ENCODE measurements around the gene RAB35. TPM values are rescaled to one million over a fixed set of nuclear protein-coding genes. Genes with fewer than 3 reads are reported as not detected.

The RAB35 gene
- total RNA-seq, 1 experiment from 2014 or later, result 57.1 TPM

DNA sequence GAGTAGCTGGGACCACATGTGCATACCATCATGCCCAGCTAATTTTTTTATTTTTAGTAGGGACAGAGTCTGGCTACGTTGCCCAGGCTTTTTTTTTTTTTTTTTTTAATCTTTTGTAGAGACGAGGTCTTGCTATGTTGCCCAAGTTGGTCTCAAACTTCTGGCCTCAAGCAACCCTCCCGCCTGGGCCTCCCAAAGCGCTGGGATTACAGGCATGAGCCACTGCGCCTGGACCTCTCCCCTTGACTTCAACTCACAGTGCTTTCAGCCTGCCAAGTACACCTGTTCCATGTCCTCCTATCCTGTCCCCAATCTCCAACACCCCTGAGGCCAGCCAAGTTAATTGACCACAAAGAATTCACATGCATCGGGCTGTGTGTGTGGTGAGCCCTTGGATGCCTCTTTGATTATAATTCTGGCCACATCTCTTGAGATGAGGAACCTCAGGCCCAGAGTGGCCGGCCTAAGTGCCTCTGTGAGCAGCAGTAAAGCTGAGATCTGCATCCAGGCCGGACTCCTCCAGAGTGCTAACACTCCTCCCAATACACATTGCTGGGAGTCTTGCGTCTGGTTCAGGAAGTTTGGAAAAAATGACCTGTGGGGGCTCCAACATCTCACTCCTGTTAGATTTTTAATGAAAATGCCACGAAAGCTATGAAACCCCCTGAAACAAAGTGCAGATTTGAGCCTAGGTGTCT is 6.8 kb downstream of the RAB35 start:
- no TSS peak for BruUV-seq (replicated peaks)
- POLR2A ChIA-PET, result no interaction called here
- Histone ChIP-seq H3K27ac (ENCODE audit: low read depth, low read length) (no peak overlapping the region), H3K36me3 (ENCODE audit: control insufficient read depth in 1 of 2, insufficient read depth in 2 of 2, low read length in 2 of 2) (peaks cover 4 to 12% of the 10 kb centered on the region in 2 experiments; a peak in 2 of 4 replicates), H3K4me3 (replicated peaks in 1 of 2; ENCODE audit: low read depth in 1 of 2, low read length in 2 of 2) (no peak overlapping the region), H2AFZ (ENCODE audit: low read depth, low read length, poor library complexity, severe bottlenecking) (no peak overlapping the region), H4K20me1 (ENCODE audit: insufficient read depth) (no peaks in the 10 kb centered on the region), H3K9me2 (ENCODE audit: insufficient read depth) (no peaks in the 10 kb centered on the region), H3K4me1 (ENCODE audit: control insufficient read depth in 1 of 2, insufficient read depth in 2 of 2, low read length in 2 of 2) (peaks cover 5 to 9% of the 10 kb centered on the region in 2 experiments), H3K4me2 (ENCODE audit: low read length) (no peak overlapping the region), H3K27me3 (ENCODE audit: insufficient read depth, low read length) (no peaks in the 10 kb centered on the region), H3K9ac (ENCODE audit: low read length) (no peak overlapping the region), H3K9me3 (ENCODE audit: control insufficient read depth in 1 of 2, insufficient read depth in 1 of 2, low read depth in 1 of 2, low read length in 2 of 2) (no peaks in the 10 kb centered on the region), H3K79me2 (ENCODE audit: insufficient read depth, low read length) (peaks cover 97% of the 10 kb centered on the region)
- RAD21 ChIA-PET (ENCODE audit: low non-redundant PET in 1 of 2, low total read pairs in 2 of 2, uncharacterized antibody in 2 of 2, unreplicated experiment in 2 of 2), result no interaction called here
- TF ChIP-seq POLR2AphosphoS5 (IDR thresholded peaks at IDR 0.05; ENCODE audit: low read depth, low read length) (no peak), EGR1 (IDR thresholded peaks at IDR 0.05; ENCODE audit: low read depth) (no peak), SIN3A (IDR thresholded peaks at IDR 0.05; ENCODE audit: low read depth) (no peak), EZH2phosphoT487 (IDR thresholded peaks at IDR 0.05; ENCODE audit: borderline replicate concordance) (no peak), ZFX (IDR thresholded peaks at IDR 0.05) (no peak), CBX3 (IDR thresholded peaks at IDR 0.05; ENCODE audit: low read depth) (no peak), RAD21 (IDR thresholded peaks at IDR 0.05; ENCODE audit: low read depth) (no peak)
- CTCF ChIA-PET, result no interaction called here
- DNase-seq (ENCODE audit: low read depth, low spot score) (no peak), ATAC-seq (no peak)
- intact Hi-C loops (cut with micrococcal nuclease), result no loop called here

DNA sequence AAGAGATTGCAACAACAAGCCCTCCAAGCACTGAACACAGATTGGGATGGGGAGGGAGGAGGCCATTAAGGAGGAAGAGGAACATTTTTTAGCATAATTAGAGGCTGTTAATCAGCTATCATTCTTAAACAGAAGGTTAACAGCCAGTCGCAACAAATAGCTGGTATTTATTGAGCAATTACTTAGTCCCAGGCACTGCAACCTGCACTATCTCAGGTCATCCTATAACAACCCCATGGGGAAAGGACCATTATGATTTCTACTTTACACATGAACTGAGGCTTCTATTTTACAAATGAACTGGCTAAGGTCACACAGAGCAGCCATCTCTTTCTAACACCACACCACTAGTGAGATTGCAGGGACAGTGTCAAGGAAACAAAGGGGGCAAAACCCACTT is 10.4 kb downstream of the RAB35 start:
- RAD21 ChIA-PET (ENCODE audit: low non-redundant PET in 1 of 2, low total read pairs in 2 of 2, uncharacterized antibody in 2 of 2, unreplicated experiment in 2 of 2), result no interaction called here
- Histone ChIP-seq H3K9me3 (ENCODE audit: control insufficient read depth in 1 of 2, insufficient read depth in 1 of 2, low read depth in 1 of 2, low read length in 2 of 2) (no peaks in the 10 kb centered on the region), H3K79me2 (ENCODE audit: insufficient read depth, low read length) (peaks cover 96% of the 10 kb centered on the region), H3K36me3 (ENCODE audit: control insufficient read depth in 1 of 2, insufficient read depth in 2 of 2, low read length in 2 of 2) (0 out of 4 replicates have a peak, but pooled peaks cover 0 to 3% of the 10 kb centered on the region in 2 experiments), H3K4me2 (ENCODE audit: low read length) (no peak overlapping the region), H3K27ac (ENCODE audit: low read depth, low read length) (no peak overlapping the region), H4K20me1 (ENCODE audit: insufficient read depth) (no peaks in the 10 kb centered on the region), H3K27me3 (ENCODE audit: insufficient read depth, low read length) (no peaks in the 10 kb centered on the region), H3K4me3 (replicated peaks in 1 of 2; ENCODE audit: low read depth in 1 of 2, low read length in 2 of 2) (no peak overlapping the region), H3K4me1 (ENCODE audit: control insufficient read depth in 1 of 2, insufficient read depth in 2 of 2, low read length in 2 of 2) (peaks cover 5 to 7% of the 10 kb centered on the region in 2 experiments), H3K9ac (ENCODE audit: low read length) (no peak overlapping the region), H3K9me2 (ENCODE audit: insufficient read depth) (no peaks in the 10 kb centered on the region), H2AFZ (ENCODE audit: low read depth, low read length, poor library complexity, severe bottlenecking) (no peak overlapping the region)
- BruUV-seq (replicated peaks), result TSS peak; percentile 35
- DNase-seq (ENCODE audit: low read depth, low spot score) (no peak), ATAC-seq (no peak)
- POLR2A ChIA-PET, result no interaction called here
- CTCF ChIA-PET, result no interaction called here
- intact Hi-C loops (cut with micrococcal nuclease), result no loop called here
- TF ChIP-seq POLR2A (IDR thresholded peaks at IDR 0.05; ENCODE audit: borderline replicate concordance, extremely low read depth, insufficient read depth, insufficient read length), result no peak
- TF ChIP-seq ZFX (IDR thresholded peaks at IDR 0.05), result no peak
- TF ChIP-seq RAD21 (IDR thresholded peaks at IDR 0.05; ENCODE audit: low read depth), result no peak
- no peak for TF ChIP-seq ELF1 (IDR thresholded peaks at IDR 0.05; ENCODE audit: borderline replicate concordance, low read depth)
- no peak for TF ChIP-seq SP1 (IDR thresholded peaks at IDR 0.05; ENCODE audit: low read depth)
